Cardiac fibroblast (primary cell): ENCODE measurements around the gene SBF1.
"Not testable (repeated sequence)": the region's sequence is repeated elsewhere in the genome, so short reads cannot be mapped to it uniquely, and the experiment has no call there.

Source experiments
- DNase-seq, 2 donors: peaks; one replicate each; pipeline versions ENCODE4 v3.0.0 to v3.0.0-alpha.2; 2010; ENCODE audit warnings: low read depth in 2 of 2
- H3K4me3 ChIP-seq, 2 donors: replicated peaks in 1 of 2; 1 replicate in 1 of 2; 2 replicates in 1 of 2; pipeline ENCODE4 v1.5.1; 2011; ENCODE audit warnings: low read depth in 2 of 2, low read length in 2 of 2, mild to moderate bottlenecking in 2 of 2, moderate library complexity in 1 of 2
- TF ChIP-seq, protein P1 (sequence below): IDR thresholded peaks from one replicate; pipeline ENCODE4 v1.5.1; 2011; ENCODE audit warnings: low read depth, mild to moderate bottlenecking, low read length, inconsistent platforms

SBF1 gene

DNA sequence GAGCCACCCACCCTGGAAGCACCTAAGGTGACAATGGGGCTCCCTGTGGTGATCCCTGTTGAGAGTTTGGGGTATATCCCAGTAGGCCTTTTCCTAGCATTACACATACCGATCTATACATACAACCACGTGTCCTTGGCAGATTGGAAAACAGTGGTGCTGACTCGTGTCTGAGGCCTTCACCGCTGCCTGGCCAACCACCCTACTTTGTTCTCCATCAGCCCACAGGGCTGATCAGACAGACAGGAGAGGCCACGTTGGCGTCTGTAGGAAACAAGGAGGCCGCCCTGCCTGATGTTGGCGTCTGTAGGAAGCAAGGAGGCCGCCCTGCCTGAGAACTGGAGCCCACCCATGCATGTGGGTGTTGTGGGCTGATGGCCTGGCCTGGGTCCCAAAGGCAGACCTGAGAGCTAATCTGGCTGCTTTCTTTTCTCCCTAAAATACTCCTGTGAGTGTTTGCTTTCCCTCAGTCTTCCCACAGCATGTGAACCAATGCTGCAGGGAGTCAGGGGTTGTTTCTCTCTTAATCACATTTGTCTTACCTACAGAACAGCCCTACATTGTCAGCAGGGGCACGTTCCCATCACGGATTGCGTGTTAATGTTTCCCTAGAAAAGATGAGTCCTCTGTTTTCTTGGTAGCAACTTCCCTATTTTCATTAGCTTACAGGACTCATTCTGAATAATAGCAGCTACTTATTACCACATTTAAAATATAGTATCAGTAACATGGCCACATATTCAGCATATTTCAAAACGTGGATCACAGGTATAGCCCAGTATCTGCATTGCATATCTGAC, 57.2 kb downstream of the SBF1 start:
- TF ChIP-seq, protein P1, sequence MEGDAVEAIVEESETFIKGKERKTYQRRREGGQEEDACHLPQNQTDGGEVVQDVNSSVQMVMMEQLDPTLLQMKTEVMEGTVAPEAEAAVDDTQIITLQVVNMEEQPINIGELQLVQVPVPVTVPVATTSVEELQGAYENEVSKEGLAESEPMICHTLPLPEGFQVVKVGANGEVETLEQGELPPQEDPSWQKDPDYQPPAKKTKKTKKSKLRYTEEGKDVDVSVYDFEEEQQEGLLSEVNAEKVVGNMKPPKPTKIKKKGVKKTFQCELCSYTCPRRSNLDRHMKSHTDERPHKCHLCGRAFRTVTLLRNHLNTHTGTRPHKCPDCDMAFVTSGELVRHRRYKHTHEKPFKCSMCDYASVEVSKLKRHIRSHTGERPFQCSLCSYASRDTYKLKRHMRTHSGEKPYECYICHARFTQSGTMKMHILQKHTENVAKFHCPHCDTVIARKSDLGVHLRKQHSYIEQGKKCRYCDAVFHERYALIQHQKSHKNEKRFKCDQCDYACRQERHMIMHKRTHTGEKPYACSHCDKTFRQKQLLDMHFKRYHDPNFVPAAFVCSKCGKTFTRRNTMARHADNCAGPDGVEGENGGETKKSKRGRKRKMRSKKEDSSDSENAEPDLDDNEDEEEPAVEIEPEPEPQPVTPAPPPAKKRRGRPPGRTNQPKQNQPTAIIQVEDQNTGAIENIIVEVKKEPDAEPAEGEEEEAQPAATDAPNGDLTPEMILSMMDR = no peak
- H3K4me3 ChIP-seq = no peak overlapping the region
- no peak for DNase-seq

- DNase-seq = no peak
- no peak overlapping the region for H3K4me3 ChIP-seq
- TF ChIP-seq, protein P1 = no peak
Observed at GRCh38 chr22:50416996-50417395, 57.8 kb downstream of the SBF1 start.

GRCh38 chr22:50415426-50415825, 59.4 kb downstream of the SBF1 start:
- TF ChIP-seq, protein P1 = no peak
- DNase-seq = no peak
- H3K4me3 ChIP-seq = no peak overlapping the region

DNA sequence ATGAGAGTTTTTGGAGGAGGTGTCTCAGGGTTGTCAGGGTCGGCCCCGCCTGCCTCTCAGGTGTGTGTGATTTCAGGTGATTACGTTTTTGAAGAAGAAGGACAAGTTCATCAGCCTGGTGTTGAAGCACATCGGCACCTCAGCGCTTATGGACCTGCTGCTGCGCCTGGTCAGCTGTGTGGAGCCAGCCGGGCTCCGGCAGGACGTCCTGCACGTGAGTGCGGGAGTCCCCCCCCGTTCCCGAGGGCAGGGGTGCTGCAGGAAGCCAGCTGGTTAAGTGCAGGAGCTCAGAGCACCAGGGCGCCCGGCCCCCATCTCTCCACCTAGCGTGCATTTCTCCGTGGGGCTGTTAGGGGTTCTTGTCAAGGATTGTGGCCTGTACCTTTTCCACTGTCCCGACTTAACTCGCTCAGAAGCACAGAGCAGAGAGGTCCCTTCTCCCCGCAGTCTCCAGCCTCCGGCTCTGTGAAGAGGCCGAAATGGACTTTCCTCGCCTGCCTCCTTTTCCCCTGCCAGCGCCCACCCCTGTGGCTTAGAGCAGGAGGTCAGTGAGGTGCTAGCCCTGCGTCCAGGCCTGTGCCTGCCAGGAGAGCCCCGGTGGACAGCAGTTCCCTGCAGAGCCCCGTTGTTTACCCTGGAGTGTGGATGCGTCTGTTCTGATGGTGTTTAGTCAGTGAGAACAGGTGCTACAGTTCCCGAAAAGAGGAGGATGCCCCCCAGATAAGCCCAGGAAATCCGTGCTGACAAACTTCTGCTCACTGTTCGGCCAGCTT, 60.2 kb downstream of the SBF1 start:
- TF ChIP-seq, protein P1 = no peak
- no peak for DNase-seq
- no peak overlapping the region for H3K4me3 ChIP-seq

DNA sequence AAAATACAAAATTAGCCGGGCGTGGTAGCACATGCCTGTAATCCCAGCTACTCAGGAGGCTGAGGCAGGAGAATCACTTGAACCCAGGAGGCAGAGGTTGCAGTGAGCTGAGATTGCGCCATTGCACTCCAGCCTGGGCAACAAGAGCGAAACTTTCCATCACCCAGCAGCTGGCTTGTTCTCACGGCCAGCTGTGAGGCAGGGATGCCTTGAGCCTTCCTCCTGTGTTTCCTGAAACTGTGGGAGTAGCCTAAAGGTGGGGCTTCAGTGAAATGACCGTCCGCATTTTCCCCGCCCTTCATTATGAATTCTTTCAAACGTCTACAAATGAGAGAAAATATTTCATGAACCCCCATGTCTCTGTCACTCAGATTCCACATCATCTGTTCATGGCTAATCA, 65.9 kb downstream of the SBF1 start:
- not testable (repeated sequence) for H3K4me3 ChIP-seq, DNase-seq

DNA sequence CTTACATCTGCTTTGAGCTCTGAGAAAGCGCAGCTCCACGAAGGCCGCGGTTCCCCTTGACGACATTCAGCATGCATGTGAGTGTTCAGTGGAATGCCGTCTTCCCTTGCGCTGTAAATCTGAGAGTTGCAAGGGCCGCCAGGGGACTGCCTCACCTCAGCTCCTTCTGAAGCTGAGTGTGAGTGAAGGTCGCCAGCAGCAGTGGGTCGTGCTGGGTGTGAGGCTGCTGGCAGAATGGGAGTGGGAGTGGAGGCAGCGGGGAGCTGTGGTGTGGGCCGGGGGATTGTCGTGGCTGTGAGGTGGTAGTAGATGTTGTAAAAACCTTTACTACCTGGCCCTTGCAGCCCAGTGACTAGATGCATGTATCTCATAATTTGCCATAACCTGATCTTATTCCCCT, 66.5 kb downstream of the SBF1 start:
- no peak for DNase-seq
- H3K4me3 ChIP-seq = no peak overlapping the region
- TF ChIP-seq, protein P1 = no peak

DNA sequence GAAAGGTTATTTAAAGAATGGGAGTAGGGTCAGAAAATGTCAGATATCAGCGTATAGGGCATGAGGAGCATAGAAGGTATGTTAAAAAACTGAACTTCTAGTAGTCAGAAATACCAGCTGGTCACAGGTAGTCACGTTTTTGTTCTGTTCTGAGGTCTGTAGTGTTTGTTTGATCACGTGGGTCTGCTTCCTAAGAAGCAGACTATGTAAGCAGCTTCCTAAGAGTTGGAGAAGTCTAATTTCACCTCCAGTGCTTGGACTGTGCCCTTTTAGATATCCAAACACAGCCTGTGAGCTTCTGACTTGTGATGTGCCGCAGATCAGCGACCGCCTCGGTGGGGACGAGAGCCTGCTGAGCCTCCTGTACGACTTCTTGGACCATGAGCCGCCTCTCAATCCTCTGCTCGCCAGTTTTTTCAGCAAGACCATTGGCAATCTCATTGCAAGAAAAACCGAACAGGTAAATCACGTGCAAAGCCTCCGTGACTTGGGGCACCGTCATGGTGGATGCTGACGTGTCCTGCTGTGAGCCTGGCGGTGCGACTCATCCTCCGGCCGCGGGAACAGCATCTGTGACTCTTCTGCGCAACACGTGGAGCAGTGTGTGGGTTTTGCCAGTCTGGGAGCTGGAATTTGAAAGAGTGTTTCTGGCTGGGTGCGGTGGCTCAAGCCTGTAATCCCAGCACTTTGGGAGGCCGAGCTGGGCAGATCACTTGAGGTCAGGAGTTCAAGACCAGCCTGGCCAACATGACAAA, 68.2 kb downstream of the SBF1 start:
- no peak overlapping the region for H3K4me3 ChIP-seq
- TF ChIP-seq, protein P1 = no peak
- DNase-seq = no peak
